ENCODE results near the gene JAKMIP2. TPM values are rescaled to one million over a fixed set of nuclear protein-coding genes. Genes with fewer than 3 reads are reported as not detected.

JAKMIP2 gene
- total RNA-seq, 1 donor from 2014 or later, result 6.0 TPM

GRCh38 chr5:147697380-147697779 is 85.1 kb downstream of the JAKMIP2 start:
- H3K27ac Mint-ChIP-seq, result no peak overlapping the region
- peaks cover 15% of the 10 kb centered on the region for H3K36me3 Mint-ChIP-seq (ENCODE audit: insufficient read depth)
- H3K9me3 Mint-ChIP-seq (ENCODE audit: low read depth), result peaks cover 22% of the 10 kb centered on the region
- H3K4me1 Mint-ChIP-seq (ENCODE audit: low read depth), result peaks cover 1% of the 10 kb centered on the region
- DNase-seq (ENCODE audit: low spot score, unreplicated experiment), result no peak
- no peak overlapping the region for H3K4me3 Mint-ChIP-seq (ENCODE audit: low read depth)
- no peaks in the 10 kb centered on the region for H3K27me3 Mint-ChIP-seq
- TF ChIP-seq CTCF (IDR thresholded peaks at IDR 0.05; ENCODE audit: unreplicated experiment), result no peak

- Mint-ChIP-seq H3K36me3 (ENCODE audit: insufficient read depth) (peaks cover 15% of the 10 kb centered on the region), H3K27me3 (no peaks in the 10 kb centered on the region), H3K27ac (peak overlapping the region; percentile 14), H3K4me1 (ENCODE audit: low read depth) (peaks cover 13% of the 10 kb centered on the region), H3K4me3 (ENCODE audit: low read depth) (no peak overlapping the region), H3K9me3 (ENCODE audit: low read depth) (peaks cover 22% of the 10 kb centered on the region)
- no peak for TF ChIP-seq CTCF (IDR thresholded peaks at IDR 0.05; ENCODE audit: unreplicated experiment)
- DNase-seq (ENCODE audit: low spot score, unreplicated experiment), result no peak
These were observed 87.8 kb downstream of the JAKMIP2 start for GRCh38 chr5:147694772-147695171.

GRCh38 chr5:147693233-147693632 is 89.3 kb downstream of the JAKMIP2 start:
- no peak for TF ChIP-seq CTCF (IDR thresholded peaks at IDR 0.05; ENCODE audit: unreplicated experiment)
- no peak overlapping the region for H3K27ac Mint-ChIP-seq
- peaks cover 10% of the 10 kb centered on the region for H3K9me3 Mint-ChIP-seq (ENCODE audit: low read depth)
- peaks cover 12% of the 10 kb centered on the region for H3K4me1 Mint-ChIP-seq (ENCODE audit: low read depth)
- H3K4me3 Mint-ChIP-seq (ENCODE audit: low read depth), result no peak overlapping the region
- peaks cover 9% of the 10 kb centered on the region for H3K36me3 Mint-ChIP-seq (ENCODE audit: insufficient read depth)
- no peaks in the 10 kb centered on the region for H3K27me3 Mint-ChIP-seq
- no peak for DNase-seq (ENCODE audit: low spot score, unreplicated experiment)

- peaks cover 12% of the 10 kb centered on the region for H3K4me1 Mint-ChIP-seq (ENCODE audit: low read depth)
- no peak for DNase-seq (ENCODE audit: low spot score, unreplicated experiment)
- H3K36me3 Mint-ChIP-seq (ENCODE audit: insufficient read depth), result no peaks in the 10 kb centered on the region
- no peaks in the 10 kb centered on the region for H3K27me3 Mint-ChIP-seq
- H3K4me3 Mint-ChIP-seq (ENCODE audit: low read depth), result no peak overlapping the region
- H3K9me3 Mint-ChIP-seq (ENCODE audit: low read depth), result no peaks in the 10 kb centered on the region
- TF ChIP-seq CTCF (IDR thresholded peaks at IDR 0.05; ENCODE audit: unreplicated experiment), result no peak
- H3K27ac Mint-ChIP-seq, result no peak overlapping the region
These were observed 91.4 kb downstream of the JAKMIP2 start for GRCh38 chr5:147691130-147691529.

- Mint-ChIP-seq H3K27me3 (no peaks in the 10 kb centered on the region), H3K4me1 (ENCODE audit: low read depth) (peaks cover 12% of the 10 kb centered on the region), H3K36me3 (ENCODE audit: insufficient read depth) (no peaks in the 10 kb centered on the region), H3K9me3 (ENCODE audit: low read depth) (no peaks in the 10 kb centered on the region), H3K27ac (no peak overlapping the region), H3K4me3 (ENCODE audit: low read depth) (no peak overlapping the region)
- TF ChIP-seq CTCF (IDR thresholded peaks at IDR 0.05; ENCODE audit: unreplicated experiment), result peak; percentile 48
- no peak for DNase-seq (ENCODE audit: low spot score, unreplicated experiment)
These were observed 91.9 kb downstream of the JAKMIP2 start for GRCh38 chr5:147690595-147690994.

Data from progenitor cell of endocrine pancreas (in vitro differentiated cells).